Measurements from ENCODE around the gene GPR15LG. TPM values are rescaled to one million over a fixed set of nuclear protein-coding genes. Genes with fewer than 3 reads are reported as not detected.

GPR15LG gene
- polyA plus RNA-seq, 12 donors: 0.40 to 18.5 (median 1.9) TPM; not detected in 9

DNA sequence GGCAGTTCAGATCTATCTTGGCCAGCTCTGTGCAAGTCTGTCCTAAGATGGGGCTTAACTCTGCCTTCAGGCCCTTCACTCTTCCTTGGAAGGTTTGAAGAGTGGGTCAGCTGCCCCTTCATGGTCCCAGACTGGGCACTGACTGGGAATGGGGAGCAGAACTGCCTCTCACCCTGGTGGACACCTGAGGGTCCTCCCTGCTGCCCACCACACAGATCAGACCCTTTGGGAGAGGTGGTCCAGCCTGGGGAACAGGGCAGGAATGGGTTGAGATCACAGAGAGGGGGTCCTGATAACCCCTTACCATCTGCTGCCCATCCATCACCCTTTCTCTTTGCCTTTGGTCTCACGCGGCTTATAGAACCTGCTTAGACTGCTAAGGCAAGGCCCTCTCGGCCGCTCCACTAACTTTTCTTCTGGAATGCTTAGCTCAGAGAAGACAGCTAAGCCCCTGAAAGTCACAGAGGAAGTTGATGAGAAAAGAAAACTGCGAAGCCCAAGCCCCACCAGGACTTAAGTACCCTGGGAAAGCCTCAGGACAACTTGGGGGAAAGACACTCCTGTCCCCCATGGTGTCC, 20.3 kb downstream of the GPR15LG start:
- no peak for DNase-seq

- DNase-seq: no peak
These were observed 20.9 kb downstream of the GPR15LG start, which contains the start of gene CDHR1 for GRCh38 chr10:84194424-84195043. Gene CDHR1 (plus strand): TSS chr10:84194537. CDS start chr10:84194761, 224 bp downstream.

DNA sequence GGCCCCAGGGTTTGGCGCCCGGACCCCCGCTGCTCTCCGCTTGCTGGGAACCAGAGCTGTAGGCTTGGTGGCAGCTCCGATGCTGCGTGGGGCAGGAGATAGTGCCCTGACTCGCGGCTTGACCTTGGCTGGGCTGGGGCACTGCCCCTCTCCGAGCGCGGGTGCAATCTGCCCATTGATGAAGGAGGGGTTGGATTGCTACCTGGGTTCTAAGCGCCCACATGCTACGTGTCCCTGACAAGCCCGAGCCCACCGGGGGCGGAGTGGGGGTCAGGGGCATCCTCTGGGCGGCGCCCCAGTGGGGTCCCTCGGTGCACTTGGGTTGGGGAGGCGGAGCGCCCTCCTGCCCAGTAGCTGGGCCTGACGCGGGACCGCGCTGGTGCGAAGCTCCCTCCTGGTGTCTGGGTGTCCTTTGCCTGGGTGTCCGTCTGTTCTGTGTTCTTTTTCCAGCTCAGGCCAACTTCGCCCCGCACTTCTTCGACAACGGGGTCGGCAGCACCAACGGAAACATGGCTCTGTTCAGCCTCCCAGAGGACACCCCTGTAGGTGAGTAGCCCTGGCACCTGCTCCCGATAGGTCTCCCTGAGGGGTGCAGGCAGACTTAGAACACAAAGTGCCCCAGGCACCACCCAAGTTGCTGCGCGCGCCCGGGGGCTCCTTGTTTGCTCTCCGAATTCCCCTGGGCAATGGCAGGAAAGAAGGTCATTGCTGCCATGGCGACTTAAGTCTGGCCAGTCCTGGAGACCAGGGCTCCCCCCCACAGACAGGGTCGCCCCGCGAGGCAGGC, 21.6 kb downstream of the GPR15LG start:
- DNase-seq: no peak

DNA sequence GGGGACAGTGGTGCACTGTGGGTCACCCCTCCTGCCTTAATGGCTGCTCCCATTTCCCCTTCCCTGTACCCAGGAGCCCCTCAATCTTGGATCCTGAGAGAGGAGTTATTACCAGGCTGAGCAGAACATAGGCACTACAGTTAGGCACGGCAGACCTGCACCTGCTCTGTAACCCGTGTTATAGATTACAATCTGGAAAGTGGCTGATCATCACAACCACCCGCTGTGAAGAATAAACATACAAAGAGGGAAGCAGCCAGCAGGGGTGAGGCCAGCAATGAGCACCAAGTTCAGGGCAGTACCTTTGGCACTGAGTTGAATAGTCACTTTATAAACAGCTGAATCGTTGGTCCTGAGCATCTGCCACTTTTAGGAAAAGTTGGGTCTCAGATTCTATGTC, 22.5 kb downstream of the GPR15LG start:
- DNase-seq: no peak

GRCh38 chr10:84196941-84197340, 23.3 kb downstream of the GPR15LG start:
- no peak for DNase-seq

DNA sequence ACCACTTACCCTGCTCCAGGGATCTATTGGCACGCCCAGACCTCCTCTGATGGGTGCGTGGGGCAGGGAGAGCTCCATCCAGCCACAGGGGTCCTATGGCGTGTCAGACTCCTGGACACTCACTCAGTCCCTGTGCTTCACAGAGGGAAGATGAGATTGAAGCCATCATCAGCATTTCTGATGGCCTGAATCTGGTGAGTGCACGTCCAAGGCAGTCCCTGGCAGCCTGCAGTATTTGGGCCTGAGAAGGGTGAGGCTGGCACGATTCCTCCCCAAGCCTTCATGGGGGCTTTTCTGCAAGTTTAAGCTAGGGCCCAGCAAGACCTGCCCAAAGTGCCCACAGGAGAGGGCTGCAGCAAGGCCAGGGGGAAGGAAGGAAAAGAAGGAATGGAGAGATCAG, 24.0 kb downstream of the GPR15LG start:
- DNase-seq: no peak

- no peak for DNase-seq
These were observed 24.8 kb downstream of the GPR15LG start for GRCh38 chr10:84198206-84198915.

- no peak for DNase-seq
These were observed 27.1 kb downstream of the GPR15LG start for GRCh38 chr10:84200537-84201243.

- DNase-seq: no peak
These were observed 27.6 kb downstream of the GPR15LG start for GRCh38 chr10:84201244-84201606.

GRCh38 chr10:84201682-84202081, 28.1 kb downstream of the GPR15LG start:
- no peak for DNase-seq

- no peak for DNase-seq
These were observed 28.7 kb downstream of the GPR15LG start for GRCh38 chr10:84202349-84202748.

GRCh38 chr10:84204122-84204521, 30.5 kb downstream of the GPR15LG start:
- no peak for DNase-seq

DNA sequence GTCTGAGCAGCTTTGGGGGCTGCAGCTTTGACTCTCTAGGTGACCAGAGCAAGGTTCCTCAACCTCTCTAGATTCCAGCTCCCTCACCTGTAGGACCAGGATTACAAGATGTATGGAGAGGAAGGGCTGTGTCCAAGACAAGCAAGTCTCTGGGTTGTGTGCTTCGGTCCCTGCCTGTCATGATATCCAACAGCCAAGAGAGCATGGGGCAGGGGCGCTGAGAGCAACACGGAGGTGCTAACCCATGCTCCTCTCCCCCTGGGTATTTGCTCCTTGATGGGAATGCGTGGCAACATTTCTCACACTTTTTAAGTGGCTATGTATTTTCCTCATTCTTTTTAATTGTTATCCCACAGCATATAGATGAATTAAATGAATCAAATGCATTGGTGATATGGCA, 31.0 kb downstream of the GPR15LG start:
- no peak for DNase-seq

- DNase-seq: no peak
These were observed 31.6 kb downstream of the GPR15LG start for GRCh38 chr10:84205049-84205852.

DNA sequence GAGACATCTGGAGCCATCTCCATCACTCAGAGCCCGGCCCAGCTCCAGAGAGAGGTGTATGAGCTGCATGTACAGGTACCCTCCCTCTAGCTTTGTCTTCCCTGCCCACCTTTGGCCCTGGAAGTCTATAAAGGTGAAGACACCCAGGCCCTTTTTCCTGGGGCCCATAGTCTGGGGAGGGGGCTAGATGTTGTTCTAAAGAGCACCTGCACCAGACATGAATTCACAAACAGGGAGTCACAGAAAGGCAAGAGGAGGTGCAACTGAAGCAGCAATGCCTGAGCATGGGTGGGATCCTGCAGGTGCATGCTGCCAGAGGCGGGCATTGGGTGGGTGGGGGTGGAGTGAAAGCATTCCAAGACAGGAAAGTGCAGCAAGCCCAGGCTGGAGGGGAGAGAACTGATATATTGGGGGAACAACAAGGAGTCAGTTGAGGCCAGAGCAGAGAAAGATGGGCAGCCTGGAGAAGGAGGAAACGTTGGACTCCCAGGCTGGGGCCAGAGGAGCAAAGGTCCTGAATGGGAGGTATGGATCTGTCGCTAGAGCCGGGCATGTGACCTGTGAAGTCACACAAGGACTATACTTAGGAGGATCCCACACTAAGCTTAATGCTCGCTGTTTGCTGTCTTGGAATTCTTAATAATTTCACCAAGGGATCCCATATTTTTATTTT, 32.4 kb downstream of the GPR15LG start:
- no peak for DNase-seq

GRCh38 chr10:84208023-84208422, 34.4 kb downstream of the GPR15LG start:
- no peak for DNase-seq

DNA sequence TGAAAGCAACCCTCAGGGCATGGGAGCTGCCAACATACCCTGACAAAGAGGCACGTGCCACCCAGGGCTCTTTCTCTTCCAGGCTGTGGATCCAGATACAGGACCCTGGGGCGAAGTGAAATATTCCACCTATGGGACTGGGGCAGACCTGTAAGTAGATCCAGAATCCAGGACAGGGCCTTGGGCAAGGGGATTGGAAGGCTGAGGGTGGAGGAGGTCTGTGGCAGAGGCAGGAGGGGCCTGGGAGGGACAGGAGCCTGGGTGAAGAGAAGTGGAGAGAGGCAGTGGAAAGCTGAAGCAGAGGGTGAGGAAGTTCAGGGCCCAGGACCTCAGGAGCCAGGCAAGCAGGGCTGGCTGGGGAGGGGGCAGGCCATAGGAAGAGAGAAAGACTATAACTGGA, 38.0 kb downstream of the GPR15LG start:
- no peak for DNase-seq

DNA sequence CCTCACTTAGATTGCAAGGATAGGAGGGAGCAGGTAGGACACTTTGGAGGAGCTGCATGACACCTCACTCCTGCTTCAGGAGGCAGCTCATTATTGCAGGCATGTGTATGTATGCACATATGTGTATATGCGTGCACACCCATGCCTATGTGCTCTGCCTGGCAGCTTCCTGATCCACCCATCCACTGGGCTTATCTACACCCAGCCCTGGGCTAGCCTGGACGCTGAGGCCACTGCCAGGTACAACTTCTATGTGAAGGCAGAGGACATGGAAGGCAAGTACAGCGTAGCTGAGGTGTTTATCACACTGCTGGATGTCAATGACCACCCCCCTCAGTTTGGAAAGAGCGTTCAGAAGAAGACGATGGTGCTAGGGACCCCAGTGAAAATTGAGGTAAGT, 38.4 kb downstream of the GPR15LG start:
- DNase-seq: no peak

- DNase-seq: no peak
These were observed 39.5 kb downstream of the GPR15LG start for GRCh38 chr10:84213076-84213475.

DNA sequence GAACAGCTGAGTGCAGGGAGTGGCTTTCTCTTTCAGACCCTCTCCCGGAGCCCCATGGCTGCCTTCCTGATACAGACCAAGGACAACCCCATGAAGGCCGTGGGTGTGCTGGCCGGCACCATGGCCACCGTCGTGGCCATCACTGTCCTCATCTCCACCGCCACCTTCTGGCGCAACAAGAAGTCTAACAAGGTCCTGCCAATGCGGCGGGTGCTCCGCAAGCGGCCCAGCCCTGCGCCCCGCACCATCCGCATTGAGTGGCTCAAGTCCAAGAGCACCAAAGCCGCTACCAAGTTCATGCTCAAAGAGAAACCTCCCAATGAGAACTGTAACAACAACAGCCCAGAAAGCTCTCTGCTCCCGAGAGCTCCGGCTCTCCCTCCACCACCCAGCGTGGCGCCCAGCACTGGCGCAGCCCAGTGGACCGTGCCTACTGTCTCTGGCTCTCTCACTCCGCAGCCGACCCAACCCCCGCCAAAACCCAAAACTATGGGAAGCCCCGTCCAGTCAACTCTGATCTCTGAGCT, 40.5 kb downstream of the GPR15LG start:
- no peak for DNase-seq
